GM19463 (cell line): ENCODE results near the gene RNF138.
"Not testable (repeated sequence)": the region's sequence is repeated elsewhere in the genome, so short reads cannot be mapped to it uniquely, and the experiment has no call there.

Source experiments
- ATAC-seq: cut with Tn5 transposase; IDR thresholded peaks from one replicate; pipeline ENCODE4 v1.9.1; 2021; ENCODE audit warnings: mild to moderate bottlenecking, moderate library complexity; ENCODE audit not compliant: unreplicated experiment

RNF138 gene

DNA sequence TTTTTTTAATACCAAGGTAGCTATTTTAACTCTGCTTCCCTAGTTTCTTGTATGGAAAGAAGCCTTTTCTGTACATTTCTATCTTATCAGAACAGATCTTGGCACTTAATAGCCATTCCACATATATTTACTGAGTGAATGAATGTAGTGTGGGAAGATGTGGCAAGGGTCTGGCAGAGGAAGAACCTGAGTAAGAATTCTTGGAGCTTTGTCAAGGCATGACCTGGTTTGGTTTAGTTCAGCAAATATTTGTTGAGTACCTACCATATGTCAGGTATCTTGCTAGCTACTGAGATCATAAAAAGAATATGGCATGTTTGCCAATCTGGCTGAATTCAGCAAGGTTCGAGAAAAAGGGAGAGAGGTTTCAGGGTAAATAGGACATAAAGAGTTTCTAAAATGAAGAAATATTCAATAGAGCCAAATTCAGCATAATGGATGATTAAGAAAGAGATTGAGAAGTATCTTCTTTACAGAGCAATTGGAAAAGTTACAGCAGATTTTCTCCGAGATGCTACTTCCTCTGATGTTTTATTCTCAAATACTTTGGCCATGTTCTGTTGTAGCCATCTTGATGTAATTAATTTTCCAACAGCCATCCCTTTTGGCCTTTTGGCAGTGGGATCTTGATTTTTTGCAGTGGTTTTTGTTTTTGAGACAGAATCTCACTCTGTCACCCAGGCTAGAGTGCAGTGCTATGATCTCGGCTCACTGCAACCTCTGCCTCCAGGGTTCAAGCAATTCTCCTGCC is 76.5 kb downstream of the RNF138 start:
- ATAC-seq = no peak

- no peak for ATAC-seq
Measured at GRCh38 chr18:32173654-32174053, 82.0 kb downstream of the RNF138 start.

GRCh38 chr18:32174719-32175118 is 83.0 kb downstream of the RNF138 start:
- ATAC-seq = no peak

DNA sequence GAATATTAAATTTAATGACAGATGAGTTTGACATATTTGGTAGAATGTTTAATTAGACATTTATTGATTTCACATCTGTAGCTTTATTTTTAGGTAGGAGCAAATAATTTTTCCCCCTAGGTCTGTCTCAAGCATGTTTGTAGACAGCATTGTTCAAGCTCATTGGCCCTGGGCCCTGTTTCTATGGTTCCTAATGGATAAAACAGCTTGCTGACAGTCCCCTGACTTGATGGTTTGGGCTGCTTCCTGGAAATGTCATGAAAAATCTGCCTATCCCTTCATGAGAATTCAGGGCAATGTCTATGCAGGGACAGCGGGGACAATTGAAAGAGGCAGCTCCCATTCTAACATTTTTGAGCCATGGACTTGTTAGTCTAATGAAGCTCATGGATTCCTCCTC is 83.6 kb downstream of the RNF138 start:
- ATAC-seq = no peak

- ATAC-seq = not testable (repeated sequence)
Measured at GRCh38 chr18:32176745-32177144, 85.1 kb downstream of the RNF138 start.

DNA sequence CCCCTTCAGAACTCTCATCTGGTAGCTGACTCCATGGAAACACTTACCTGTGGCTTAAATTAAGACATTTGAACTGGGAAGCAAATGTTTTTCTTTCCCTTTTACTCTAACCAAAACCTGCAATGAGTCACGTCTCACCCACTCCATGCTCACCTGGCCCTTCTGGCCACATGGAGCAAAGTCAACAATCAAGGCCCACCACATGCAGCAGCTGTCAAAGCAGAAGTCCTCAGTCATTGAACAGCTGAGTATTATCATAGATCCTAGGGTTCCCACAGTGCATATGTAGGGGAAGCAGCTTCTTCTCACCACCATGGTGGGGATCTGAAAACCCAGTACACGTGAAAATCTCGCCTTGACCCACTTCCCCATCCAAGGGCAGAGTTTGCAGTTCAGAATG is 85.9 kb downstream of the RNF138 start:
- ATAC-seq = no peak
